ELR (cell line): Measurements from ENCODE around the gene ZNF700.

Experiments used
- DNase-seq: peaks from one replicate; pipeline ENCODE4 v3.0.0-alpha.2; 2015; ENCODE audit warnings: low read depth

ZNF700 gene

GRCh38 chr19:11989112-11989456, 64.2 kb downstream of the ZNF700 start:
- DNase-seq = no peak

GRCh38 chr19:11991921-11992320, 67.0 kb downstream of the ZNF700 start:
- DNase-seq = peak; percentile 30

DNA sequence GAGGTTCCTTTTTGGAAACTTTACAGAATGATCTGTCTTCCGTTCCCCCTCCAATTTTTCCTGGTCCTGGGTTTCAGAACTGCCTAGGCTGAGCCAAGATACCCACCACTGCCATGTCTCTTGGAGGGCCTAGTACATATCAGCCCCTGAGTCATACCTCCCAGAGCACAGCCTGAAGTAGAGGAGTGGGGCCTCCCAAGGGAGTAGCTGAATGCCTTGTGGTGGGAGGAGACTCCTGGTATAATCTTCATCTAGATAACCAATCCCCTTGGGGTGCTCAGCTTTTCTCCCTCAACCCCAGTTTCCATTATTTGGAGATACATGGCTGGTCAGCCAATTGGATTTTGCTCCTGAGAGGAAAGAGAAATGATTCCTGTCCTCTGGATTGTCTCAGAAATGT, 70.3 kb downstream of the ZNF700 start:
- DNase-seq = peak; percentile 17
